Measurements from ENCODE around the gene THEMIS.

DNA sequence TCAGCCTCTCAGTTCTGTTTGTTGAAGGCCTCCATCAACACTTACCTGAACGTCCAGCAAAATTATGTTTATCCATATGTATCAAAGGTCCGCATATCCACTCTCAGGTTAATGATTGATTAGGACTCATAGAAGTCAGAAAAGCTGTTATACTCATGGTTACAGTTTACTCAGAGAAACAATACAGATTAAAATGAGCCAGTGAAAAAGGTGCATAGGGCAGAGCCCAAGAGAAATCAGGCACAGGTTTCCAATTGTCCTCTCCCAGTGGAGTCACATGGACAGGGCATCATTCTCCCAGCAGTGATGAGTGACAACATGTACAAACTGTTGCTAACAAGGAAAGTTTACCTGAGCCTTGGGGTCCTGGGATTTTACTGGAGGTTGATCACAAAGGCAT is 36.2 kb downstream of the THEMIS start:
- TF ChIP-seq, protein P1, sequence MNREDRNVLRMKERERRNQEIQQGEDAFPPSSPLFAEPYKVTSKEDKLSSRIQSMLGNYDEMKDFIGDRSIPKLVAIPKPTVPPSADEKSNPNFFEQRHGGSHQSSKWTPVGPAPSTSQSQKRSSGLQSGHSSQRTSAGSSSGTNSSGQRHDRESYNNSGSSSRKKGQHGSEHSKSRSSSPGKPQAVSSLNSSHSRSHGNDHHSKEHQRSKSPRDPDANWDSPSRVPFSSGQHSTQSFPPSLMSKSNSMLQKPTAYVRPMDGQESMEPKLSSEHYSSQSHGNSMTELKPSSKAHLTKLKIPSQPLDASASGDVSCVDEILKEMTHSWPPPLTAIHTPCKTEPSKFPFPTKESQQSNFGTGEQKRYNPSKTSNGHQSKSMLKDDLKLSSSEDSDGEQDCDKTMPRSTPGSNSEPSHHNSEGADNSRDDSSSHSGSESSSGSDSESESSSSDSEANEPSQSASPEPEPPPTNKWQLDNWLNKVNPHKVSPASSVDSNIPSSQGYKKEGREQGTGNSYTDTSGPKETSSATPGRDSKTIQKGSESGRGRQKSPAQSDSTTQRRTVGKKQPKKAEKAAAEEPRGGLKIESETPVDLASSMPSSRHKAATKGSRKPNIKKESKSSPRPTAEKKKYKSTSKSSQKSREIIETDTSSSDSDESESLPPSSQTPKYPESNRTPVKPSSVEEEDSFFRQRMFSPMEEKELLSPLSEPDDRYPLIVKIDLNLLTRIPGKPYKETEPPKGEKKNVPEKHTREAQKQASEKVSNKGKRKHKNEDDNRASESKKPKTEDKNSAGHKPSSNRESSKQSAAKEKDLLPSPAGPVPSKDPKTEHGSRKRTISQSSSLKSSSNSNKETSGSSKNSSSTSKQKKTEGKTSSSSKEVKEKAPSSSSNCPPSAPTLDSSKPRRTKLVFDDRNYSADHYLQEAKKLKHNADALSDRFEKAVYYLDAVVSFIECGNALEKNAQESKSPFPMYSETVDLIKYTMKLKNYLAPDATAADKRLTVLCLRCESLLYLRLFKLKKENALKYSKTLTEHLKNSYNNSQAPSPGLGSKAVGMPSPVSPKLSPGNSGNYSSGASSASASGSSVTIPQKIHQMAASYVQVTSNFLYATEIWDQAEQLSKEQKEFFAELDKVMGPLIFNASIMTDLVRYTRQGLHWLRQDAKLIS (CRISPR knock-in tag; IDR thresholded peaks at IDR 0.05; ENCODE audit: borderline replicate concordance), result no peak
- TF ChIP-seq, protein P2, sequence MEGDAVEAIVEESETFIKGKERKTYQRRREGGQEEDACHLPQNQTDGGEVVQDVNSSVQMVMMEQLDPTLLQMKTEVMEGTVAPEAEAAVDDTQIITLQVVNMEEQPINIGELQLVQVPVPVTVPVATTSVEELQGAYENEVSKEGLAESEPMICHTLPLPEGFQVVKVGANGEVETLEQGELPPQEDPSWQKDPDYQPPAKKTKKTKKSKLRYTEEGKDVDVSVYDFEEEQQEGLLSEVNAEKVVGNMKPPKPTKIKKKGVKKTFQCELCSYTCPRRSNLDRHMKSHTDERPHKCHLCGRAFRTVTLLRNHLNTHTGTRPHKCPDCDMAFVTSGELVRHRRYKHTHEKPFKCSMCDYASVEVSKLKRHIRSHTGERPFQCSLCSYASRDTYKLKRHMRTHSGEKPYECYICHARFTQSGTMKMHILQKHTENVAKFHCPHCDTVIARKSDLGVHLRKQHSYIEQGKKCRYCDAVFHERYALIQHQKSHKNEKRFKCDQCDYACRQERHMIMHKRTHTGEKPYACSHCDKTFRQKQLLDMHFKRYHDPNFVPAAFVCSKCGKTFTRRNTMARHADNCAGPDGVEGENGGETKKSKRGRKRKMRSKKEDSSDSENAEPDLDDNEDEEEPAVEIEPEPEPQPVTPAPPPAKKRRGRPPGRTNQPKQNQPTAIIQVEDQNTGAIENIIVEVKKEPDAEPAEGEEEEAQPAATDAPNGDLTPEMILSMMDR (IDR thresholded peaks at IDR 0.05), result no peak
- TF ChIP-seq ETV6 (CRISPR knock-in tag; IDR thresholded peaks at IDR 0.05), result no peak
- TF ChIP-seq, protein P3, sequence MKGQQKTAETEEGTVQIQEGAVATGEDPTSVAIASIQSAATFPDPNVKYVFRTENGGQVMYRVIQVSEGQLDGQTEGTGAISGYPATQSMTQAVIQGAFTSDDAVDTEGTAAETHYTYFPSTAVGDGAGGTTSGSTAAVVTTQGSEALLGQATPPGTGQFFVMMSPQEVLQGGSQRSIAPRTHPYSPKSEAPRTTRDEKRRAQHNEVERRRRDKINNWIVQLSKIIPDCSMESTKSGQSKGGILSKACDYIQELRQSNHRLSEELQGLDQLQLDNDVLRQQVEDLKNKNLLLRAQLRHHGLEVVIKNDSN (CRISPR knock-in tag; IDR thresholded peaks at IDR 0.05), result no peak
- TF ChIP-seq, protein P4, sequence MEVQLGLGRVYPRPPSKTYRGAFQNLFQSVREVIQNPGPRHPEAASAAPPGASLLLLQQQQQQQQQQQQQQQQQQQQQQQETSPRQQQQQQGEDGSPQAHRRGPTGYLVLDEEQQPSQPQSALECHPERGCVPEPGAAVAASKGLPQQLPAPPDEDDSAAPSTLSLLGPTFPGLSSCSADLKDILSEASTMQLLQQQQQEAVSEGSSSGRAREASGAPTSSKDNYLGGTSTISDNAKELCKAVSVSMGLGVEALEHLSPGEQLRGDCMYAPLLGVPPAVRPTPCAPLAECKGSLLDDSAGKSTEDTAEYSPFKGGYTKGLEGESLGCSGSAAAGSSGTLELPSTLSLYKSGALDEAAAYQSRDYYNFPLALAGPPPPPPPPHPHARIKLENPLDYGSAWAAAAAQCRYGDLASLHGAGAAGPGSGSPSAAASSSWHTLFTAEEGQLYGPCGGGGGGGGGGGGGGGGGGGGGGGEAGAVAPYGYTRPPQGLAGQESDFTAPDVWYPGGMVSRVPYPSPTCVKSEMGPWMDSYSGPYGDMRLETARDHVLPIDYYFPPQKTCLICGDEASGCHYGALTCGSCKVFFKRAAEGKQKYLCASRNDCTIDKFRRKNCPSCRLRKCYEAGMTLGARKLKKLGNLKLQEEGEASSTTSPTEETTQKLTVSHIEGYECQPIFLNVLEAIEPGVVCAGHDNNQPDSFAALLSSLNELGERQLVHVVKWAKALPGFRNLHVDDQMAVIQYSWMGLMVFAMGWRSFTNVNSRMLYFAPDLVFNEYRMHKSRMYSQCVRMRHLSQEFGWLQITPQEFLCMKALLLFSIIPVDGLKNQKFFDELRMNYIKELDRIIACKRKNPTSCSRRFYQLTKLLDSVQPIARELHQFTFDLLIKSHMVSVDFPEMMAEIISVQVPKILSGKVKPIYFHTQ (CRISPR knock-in tag; IDR thresholded peaks at IDR 0.05), result no peak
- TF ChIP-seq ELF4 (CRISPR knock-in tag; IDR thresholded peaks at IDR 0.05; ENCODE audit: low read depth), result no peak
- TF ChIP-seq, protein P5, sequence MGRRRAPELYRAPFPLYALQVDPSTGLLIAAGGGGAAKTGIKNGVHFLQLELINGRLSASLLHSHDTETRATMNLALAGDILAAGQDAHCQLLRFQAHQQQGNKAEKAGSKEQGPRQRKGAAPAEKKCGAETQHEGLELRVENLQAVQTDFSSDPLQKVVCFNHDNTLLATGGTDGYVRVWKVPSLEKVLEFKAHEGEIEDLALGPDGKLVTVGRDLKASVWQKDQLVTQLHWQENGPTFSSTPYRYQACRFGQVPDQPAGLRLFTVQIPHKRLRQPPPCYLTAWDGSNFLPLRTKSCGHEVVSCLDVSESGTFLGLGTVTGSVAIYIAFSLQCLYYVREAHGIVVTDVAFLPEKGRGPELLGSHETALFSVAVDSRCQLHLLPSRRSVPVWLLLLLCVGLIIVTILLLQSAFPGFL (CRISPR knock-in tag; IDR thresholded peaks at IDR 0.05; ENCODE audit: borderline replicate concordance), result no peak
- TF ChIP-seq NR2C2 (CRISPR knock-in tag; IDR thresholded peaks at IDR 0.05), result no peak
